ENCODE measurements around the gene GPR180. TPM values are rescaled to one million over a fixed set of nuclear protein-coding genes. Genes with fewer than 3 reads are reported as not detected.

GPR180 gene
- total RNA-seq, 2 donors from 2014 or later, result 4.6 to 6.0 TPM

DNA sequence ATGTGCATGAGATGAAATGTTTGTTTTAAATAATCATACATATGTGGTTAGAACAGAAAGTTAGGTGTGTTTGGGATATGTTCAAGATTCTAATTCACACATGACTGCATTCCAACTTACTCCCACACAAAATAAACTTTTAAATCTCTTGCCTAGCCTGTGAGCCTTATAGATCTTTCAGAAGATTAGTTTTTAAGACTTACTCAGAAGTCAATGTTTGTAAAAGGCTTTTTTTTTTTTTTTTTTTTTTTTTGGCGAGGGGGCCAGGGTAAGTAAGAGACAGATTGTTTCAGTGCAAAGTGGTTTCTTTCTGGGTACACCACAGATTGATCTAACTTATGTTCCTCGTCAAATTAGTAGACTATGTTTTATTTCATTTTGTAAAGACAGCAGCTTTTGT lies 39.1 kb downstream of the GPR180 start:
- TF ChIP-seq POLR2A (IDR thresholded peaks at IDR 0.05) (no peak), CTCF (IDR thresholded peaks at IDR 0.05) (no peak)
- H3K4me1 ChIP-seq, result no peaks in the 10 kb centered on the region
- no peaks in the 10 kb centered on the region for H3K36me3 ChIP-seq (replicated peaks in 1 of 2; ENCODE audit: insufficient read depth in 1 of 2, low read depth in 2 of 2)
- DNase-seq, result no peak
- no peak for ATAC-seq
- no peaks in the 10 kb centered on the region for H3K27me3 ChIP-seq
- intact Hi-C loops (cut with DNase I), result no loop called here
- WGBS, 2 donors, result 64 to 81% methylated on average over 2 of the region's 2 CpGs
- H3K4me3 ChIP-seq, result no peak overlapping the region
- no peak overlapping the region for H3K27ac ChIP-seq
- no peaks in the 10 kb centered on the region for H3K9me3 ChIP-seq

DNA sequence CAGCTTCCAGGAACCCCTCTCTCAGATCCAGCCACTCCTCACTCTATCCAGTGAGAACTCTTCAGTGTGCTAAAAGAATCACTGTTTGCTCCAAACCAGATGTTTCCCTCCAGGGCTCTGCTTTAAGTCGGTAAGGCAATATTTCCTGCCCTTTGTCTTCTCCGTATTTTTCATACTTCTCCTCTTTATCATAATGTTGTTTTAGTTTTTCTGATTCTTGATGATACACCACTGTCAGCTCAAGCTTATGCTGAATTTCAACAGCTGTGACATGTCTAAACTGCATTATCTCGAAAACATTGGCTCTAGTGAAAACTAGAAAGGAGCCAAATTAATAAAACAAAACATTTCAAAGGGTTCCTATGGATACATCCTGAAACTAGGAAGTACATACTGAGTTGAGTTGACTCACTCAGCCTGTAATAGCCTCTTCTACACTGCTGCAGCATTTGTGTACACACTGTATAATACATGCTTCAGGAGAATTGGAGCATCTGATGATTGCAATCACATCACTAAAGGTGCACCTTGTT lies 39.8 kb downstream of the GPR180 start:
- H3K9me3 ChIP-seq, result no peaks in the 10 kb centered on the region
- intact Hi-C loops (cut with DNase I), result no loop called here
- no peaks in the 10 kb centered on the region for H3K27me3 ChIP-seq
- 54 to 68% methylated on average over 3 of the region's 3 CpGs for WGBS, 2 donors
- H3K4me1 ChIP-seq, result no peaks in the 10 kb centered on the region
- DNase-seq, result no peak
- TF ChIP-seq POLR2A (IDR thresholded peaks at IDR 0.05) (no peak), CTCF (IDR thresholded peaks at IDR 0.05) (no peak)
- H3K4me3 ChIP-seq, result no peak overlapping the region
- no peak overlapping the region for H3K27ac ChIP-seq
- no peaks in the 10 kb centered on the region for H3K36me3 ChIP-seq (replicated peaks in 1 of 2; ENCODE audit: insufficient read depth in 1 of 2, low read depth in 2 of 2)
- peak; percentile 21 for ATAC-seq

GRCh38 chr13:94646904-94647303 lies 45.2 kb downstream of the GPR180 start:
- Histone ChIP-seq H3K9me3 (no peaks in the 10 kb centered on the region), H3K36me3 (replicated peaks in 1 of 2; ENCODE audit: insufficient read depth in 1 of 2, low read depth in 2 of 2) (no peaks in the 10 kb centered on the region), H3K4me1 (no peaks in the 10 kb centered on the region), H3K27me3 (no peaks in the 10 kb centered on the region), H3K27ac (no peak overlapping the region), H3K4me3 (no peak overlapping the region)
- TF ChIP-seq POLR2A (IDR thresholded peaks at IDR 0.05) (no peak), CTCF (IDR thresholded peaks at IDR 0.05) (no peak)
- intact Hi-C loops (cut with DNase I), result no loop called here
- ATAC-seq (no peak), DNase-seq (no peak)
- WGBS, 2 donors, result 64 to 72% methylated on average over 4 of the region's 4 CpGs

DNA sequence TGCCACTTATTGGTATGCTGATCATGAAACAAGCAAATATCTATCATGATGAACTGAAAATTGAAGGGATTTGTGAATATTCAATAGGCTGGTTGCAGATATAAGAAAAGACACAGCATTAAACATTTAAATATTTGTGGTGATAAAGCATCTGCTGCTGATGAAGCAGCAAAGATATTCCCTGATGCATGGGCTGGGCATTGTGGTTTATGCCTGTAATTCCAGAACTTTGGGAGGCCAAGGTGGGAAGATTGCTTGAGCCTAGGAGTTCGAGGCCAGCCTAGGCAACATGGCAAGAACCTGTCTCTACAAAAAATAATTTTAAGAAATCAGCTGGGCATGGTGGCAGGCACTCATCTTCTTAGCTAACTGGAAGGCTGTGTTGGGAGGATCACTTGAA lies 54.5 kb downstream of the GPR180 start:
- H3K36me3 ChIP-seq (replicated peaks in 1 of 2; ENCODE audit: insufficient read depth in 1 of 2, low read depth in 2 of 2), result no peaks in the 10 kb centered on the region
- 67 to 95% methylated on average over 1 of the region's 1 CpG for WGBS, 2 donors
- intact Hi-C loops (cut with DNase I), result no loop called here
- TF ChIP-seq CTCF (IDR thresholded peaks at IDR 0.05), result no peak
- TF ChIP-seq POLR2A (IDR thresholded peaks at IDR 0.05), result no peak
- no peak overlapping the region for H3K27ac ChIP-seq
- H3K9me3 ChIP-seq, result no peaks in the 10 kb centered on the region
- no peak overlapping the region for H3K4me3 ChIP-seq
- no peak for DNase-seq
- ATAC-seq, result no peak
- H3K4me1 ChIP-seq, result peaks cover 3% of the 10 kb centered on the region
- H3K27me3 ChIP-seq, result no peaks in the 10 kb centered on the region

DNA sequence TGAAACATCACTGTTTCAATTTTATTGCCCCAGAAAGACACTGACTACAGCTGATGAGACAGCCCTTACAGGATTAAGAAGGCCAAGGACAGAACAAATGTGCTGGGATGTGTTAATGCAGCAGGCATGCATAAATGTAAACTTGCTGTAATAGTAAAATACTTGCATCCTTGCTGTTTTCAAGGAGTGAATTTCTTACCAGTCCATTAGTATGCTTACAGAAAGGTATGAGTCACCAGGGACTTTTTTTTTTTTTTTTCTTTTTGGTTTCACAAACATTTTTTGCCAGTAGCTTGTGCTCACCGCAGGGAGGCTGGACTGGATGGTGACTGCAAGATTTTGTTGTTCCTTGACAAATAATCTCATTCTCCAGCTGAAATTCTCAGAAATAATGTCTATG lies 55.1 kb downstream of the GPR180 start:
- Histone ChIP-seq H3K4me3 (no peak overlapping the region), H3K9me3 (no peaks in the 10 kb centered on the region), H3K4me1 (peaks cover 4% of the 10 kb centered on the region), H3K27ac (no peak overlapping the region), H3K36me3 (replicated peaks in 1 of 2; ENCODE audit: insufficient read depth in 1 of 2, low read depth in 2 of 2) (no peaks in the 10 kb centered on the region), H3K27me3 (no peaks in the 10 kb centered on the region)
- intact Hi-C loops (cut with DNase I), result no loop called here
- DNase-seq (no peak), ATAC-seq (no peak)
- WGBS, 2 donors, result 67 to 89% methylated on average over 1 of the region's 1 CpG
- TF ChIP-seq POLR2A (IDR thresholded peaks at IDR 0.05) (no peak), CTCF (IDR thresholded peaks at IDR 0.05) (no peak)
